A549 (cell line): ENCODE results near the gene GRID1. TPM values are rescaled to one million over a fixed set of nuclear protein-coding genes. Genes with fewer than 3 reads are reported as not detected.

Experiments
- ATAC-seq, 2 experiments: fragments of 200-7000 bp in 1 of 2; fragments of >200 bp in 1 of 2; cut with Nextera tagmentation in 1 of 2; cut with Tn5 transposase in 1 of 2; 3 replicates each; pipeline versions ENCODE4 v1.8.0 to v1.9.1; 2018 to 2020; ENCODE audit warnings: mild to moderate bottlenecking in 1 of 2, moderate library complexity in 1 of 2
- CTCF ChIA-PET: fragments of 300-600 bp; sonication (Branson Sonifier 250); formaldehyde crosslinking; extraction: SDS; loops from one replicate; lab custom pipeline; 2021; ENCODE audit warnings: antibody characterized with exemption, inconsistent platforms; lab: Yijun Ruan, JAX
- POLR2A ChIA-PET: fragments of 350-600 bp; formaldehyde crosslinking; extraction: SDS; loops from one replicate; lab custom pipeline; 2021; ENCODE audit warnings: antibody characterized with exemption, inconsistent platforms; lab: Yijun Ruan, JAX
- DNase-seq, 2 experiments: peaks; one replicate each; pipeline versions ENCODE4 v3.0.0 to v3.0.0-alpha.2; 2011 to 2016; ENCODE audit warnings: low read depth in 1 of 2, low spot score in 1 of 2
- FAIRE-seq: peaks from 2 replicates; lab custom pipeline; 2011; peaks lifted over from hg19 to GRCh38; lab: Jason Lieb, UNC
- H3K27ac ChIP-seq, 2 experiments: fragments of >200 bp; sonication (Bioruptor Twin); formaldehyde crosslinking; 3 replicates each; pipeline ENCODE4 v1.5.1; 2016 to 2017
- H3K4me1 ChIP-seq: fragments of >200 bp; sonication (Bioruptor Twin); formaldehyde crosslinking; 3 replicates; pipeline ENCODE4 v1.6.1; 2016
- H3K4me2 ChIP-seq: fragments of >200 bp; sonication (Bioruptor Twin); formaldehyde crosslinking; 3 replicates; pipeline ENCODE4 v1.6.1; 2016
- H3K4me3 ChIP-seq: fragments of >200 bp; sonication (Bioruptor Twin); formaldehyde crosslinking; 3 replicates; pipeline ENCODE4 v1.5.1; 2016
- H3K9me3 ChIP-seq: fragments of >200 bp; sonication (Bioruptor Twin); formaldehyde crosslinking; 3 replicates; pipeline ENCODE4 v1.6.1; 2016
- CBX2 ChIP-seq: fragments of 200-600 bp; sonication (generic); IDR thresholded peaks from 2 replicates; pipeline ENCODE4 v1.6.1; 2016; ENCODE audit warnings: low read depth, mild to moderate bottlenecking, borderline replicate concordance
- CBX8 ChIP-seq: fragments of 200-600 bp; sonication (generic); IDR thresholded peaks from 2 replicates; pipeline ENCODE4 v1.6.1; 2016
- CHD4 ChIP-seq: fragments of 200-600 bp; sonication (generic); IDR thresholded peaks from 2 replicates; pipeline ENCODE4 v1.6.1; 2016; ENCODE audit warnings: antibody characterized with exemption, mild to moderate bottlenecking, borderline replicate concordance
- EHF ChIP-seq: fragments of 250-450 bp; sonication (Bioruptor Pico); IDR thresholded peaks from 2 replicates; pipeline ENCODE4 v1.5.0; 2020; ENCODE audit warnings: mild to moderate bottlenecking
- EHMT2 ChIP-seq: fragments of 200-600 bp; sonication (generic); IDR thresholded peaks from 2 replicates; pipeline ENCODE4 v1.6.1; 2016; ENCODE audit warnings: antibody characterized with exemption, low read depth, mild to moderate bottlenecking, moderate library complexity
- ESRRA ChIP-seq: fragments of 150-350 bp; IDR thresholded peaks from 2 replicates; pipeline ENCODE4 v1.6.1; 2014; ENCODE audit warnings: mild to moderate bottlenecking, low read length, borderline replicate concordance
- FOXS1 ChIP-seq: fragments of 250-450 bp; sonication (Bioruptor Pico); IDR thresholded peaks from 2 replicates; pipeline ENCODE4 v1.5.0; 2020; ENCODE audit warnings: mild to moderate bottlenecking, moderate library complexity
- HDAC2 ChIP-seq: fragments of 200-600 bp; sonication (generic); IDR thresholded peaks from 2 replicates; pipeline ENCODE4 v1.6.1; 2016
- HEYL ChIP-seq: fragments of 250-450 bp; sonication (Bioruptor Pico); IDR thresholded peaks from 2 replicates; pipeline ENCODE4 v1.8.0; 2021; ENCODE audit warnings: mild to moderate bottlenecking, moderate library complexity
- HOXA7 ChIP-seq: fragments of 250-450 bp; sonication (Bioruptor Pico); IDR thresholded peaks from 2 replicates; pipeline ENCODE4 v1.5.0; 2020; ENCODE audit warnings: mild to moderate bottlenecking, moderate library complexity
- HOXB13 ChIP-seq: fragments of 250-450 bp; sonication (Bioruptor Pico); IDR thresholded peaks from 2 replicates; pipeline ENCODE4 v1.5.0; 2020; ENCODE audit warnings: low read depth, mild to moderate bottlenecking, moderate library complexity
- MAFK ChIP-seq: fragments of 450-650 bp; IDR thresholded peaks from 2 replicates; pipeline ENCODE4 v1.6.1; 2014; ENCODE audit not compliant: partially characterized antibody
- MYC ChIP-seq: IDR thresholded peaks from 2 replicates; pipeline ENCODE4 v1.6.1; 2012; ENCODE audit warnings: mild to moderate bottlenecking, inconsistent platforms, low read length, improper control_type of control experiment, borderline replicate concordance
- NFE2L2 ChIP-seq: fragments of 150-350 bp; conservative IDR thresholded peaks from 2 replicates; pipeline ENCODE4 v1.6.1; 2014; ENCODE audit warnings: low read length
- PHF8 ChIP-seq: fragments of 200-600 bp; sonication (generic); IDR thresholded peaks from 2 replicates; pipeline ENCODE4 v1.6.1; 2016; ENCODE audit warnings: low read depth, mild to moderate bottlenecking, antibody characterized with exemption, moderate library complexity, borderline replicate concordance
- RNF2 ChIP-seq: fragments of 200-600 bp; sonication (generic); IDR thresholded peaks from 2 replicates; pipeline ENCODE4 v1.6.1; 2016; ENCODE audit warnings: low read depth, mild to moderate bottlenecking, antibody characterized with exemption, moderate library complexity, borderline replicate concordance
- SREBF2 ChIP-seq: fragments of 450-650 bp; IDR thresholded peaks from 2 replicates; pipeline ENCODE4 v1.6.1; 2014; ENCODE audit warnings: mild to moderate bottlenecking, moderate library complexity
- WGBS: methylation state at CpG from one replicate; pipeline ENCODE4 v1.1.6; 2017; ENCODE audit errors: missing lambda C conversion rate; 5-methylcytosine and 5-hydroxymethylcytosine counted together
- polyA plus RNA-seq, 4 experiments: library from polyadenylated mRNA; depleted of rRNA in 3 of 4; stranded (reverse); fragments of >200 nt; fragmentation: RNase III in 1 of 4; extraction: RNeasy Plus Mini Kit Qiagen cat#74134 plus additional on column Dnase treatment in 1 of 4; gene quantifications; 2 replicates in 3 of 4; 3 replicates in 1 of 4; pipeline ENCODE4 v1.2.3, GENCODE V29; 2011 to 2017
- TF ChIP-seq, protein P1 (sequence below): fragments of >200 bp; sonication (Bioruptor Twin); formaldehyde crosslinking; IDR thresholded peaks from 2 replicates; pipeline ENCODE4 v1.6.1; 2016
- TF ChIP-seq, protein P2 (sequence below): fragments of 150-350 bp; IDR thresholded peaks from 2 replicates; pipeline ENCODE4 v1.6.1; 2014; ENCODE audit warnings: low read depth, mild to moderate bottlenecking, low read length
- TF ChIP-seq, protein P3 (sequence below): fragments of >200 bp; sonication (Bioruptor Twin); formaldehyde crosslinking; IDR thresholded peaks from 3 replicates; pipeline ENCODE4 v1.5.1; 2016
- TF ChIP-seq, protein P4 (sequence below): IDR thresholded peaks from 2 replicates; pipeline ENCODE4 v1.6.1; 2012
- TF ChIP-seq, protein P5 (sequence below): fragments of 250-450 bp; sonication (Bioruptor Pico); IDR thresholded peaks from 2 replicates; pipeline ENCODE4 v1.5.0; 2021; ENCODE audit warnings: mild to moderate bottlenecking, moderate library complexity, borderline replicate concordance
- TF ChIP-seq, protein P6 (sequence below): IDR thresholded peaks from 2 replicates; pipeline ENCODE4 v1.6.1; 2012

The GRID1 gene
- polyA plus RNA-seq, 2 of the 4 experiments (the other 2 are of a cell fraction), result 0.14 to 0.30 TPM

DNA sequence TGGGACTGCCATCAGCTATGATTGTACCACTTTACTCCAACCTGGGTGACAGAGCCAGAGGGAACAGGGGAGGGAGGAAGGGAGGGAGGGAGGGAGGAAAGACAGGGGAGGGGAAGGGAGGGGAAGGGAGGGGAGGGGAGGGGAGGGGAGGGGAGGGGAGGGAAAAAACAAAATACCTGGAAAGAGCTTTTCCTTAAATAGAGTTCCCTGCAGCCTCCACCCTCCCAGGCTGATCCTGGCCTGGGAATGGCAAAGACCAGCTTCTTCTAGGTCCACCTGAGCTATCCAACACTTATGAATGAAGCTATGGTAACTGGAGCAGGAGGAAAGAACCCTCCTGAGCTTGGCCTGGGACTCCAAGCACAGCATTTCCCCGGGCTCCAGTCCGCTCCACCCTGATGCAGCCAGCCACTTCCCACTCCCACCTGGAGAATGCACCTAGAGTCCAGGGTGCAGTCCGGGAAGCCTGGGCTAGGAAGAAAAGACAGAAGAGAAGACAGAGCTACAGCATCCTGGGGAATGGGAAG, 66.1 kb downstream of the GRID1 start:
- no peak for ATAC-seq
- WGBS, result 6% methylated on average over 3 of the region's 3 CpGs
- Histone ChIP-seq H3K4me3 (no peak overlapping the region), H3K4me1 (no peaks in the 10 kb centered on the region), H3K9me3 (no peaks in the 10 kb centered on the region), H3K27ac (no peak overlapping the region), H3K4me2 (no peak overlapping the region)
- CTCF ChIA-PET, result interaction anchor here (1.0 to 1.2 kb wide), 2 partner anchors 10 to 12 kb away, joined by 3 read pairs; no protein-coding TSS in a partner anchor
- FAIRE-seq, result no peak
- no peak for DNase-seq
- POLR2A ChIA-PET, result no interaction called here
- TF ChIP-seq, protein P1, sequence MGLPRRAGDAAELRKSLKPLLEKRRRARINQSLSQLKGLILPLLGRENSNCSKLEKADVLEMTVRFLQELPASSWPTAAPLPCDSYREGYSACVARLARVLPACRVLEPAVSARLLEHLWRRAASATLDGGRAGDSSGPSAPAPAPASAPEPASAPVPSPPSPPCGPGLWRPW, result no peak
- TF ChIP-seq, protein P2, sequence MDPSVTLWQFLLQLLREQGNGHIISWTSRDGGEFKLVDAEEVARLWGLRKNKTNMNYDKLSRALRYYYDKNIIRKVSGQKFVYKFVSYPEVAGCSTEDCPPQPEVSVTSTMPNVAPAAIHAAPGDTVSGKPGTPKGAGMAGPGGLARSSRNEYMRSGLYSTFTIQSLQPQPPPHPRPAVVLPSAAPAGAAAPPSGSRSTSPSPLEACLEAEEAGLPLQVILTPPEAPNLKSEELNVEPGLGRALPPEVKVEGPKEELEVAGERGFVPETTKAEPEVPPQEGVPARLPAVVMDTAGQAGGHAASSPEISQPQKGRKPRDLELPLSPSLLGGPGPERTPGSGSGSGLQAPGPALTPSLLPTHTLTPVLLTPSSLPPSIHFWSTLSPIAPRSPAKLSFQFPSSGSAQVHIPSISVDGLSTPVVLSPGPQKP, result no peak
- TF ChIP-seq MYC, result no peak

DNA sequence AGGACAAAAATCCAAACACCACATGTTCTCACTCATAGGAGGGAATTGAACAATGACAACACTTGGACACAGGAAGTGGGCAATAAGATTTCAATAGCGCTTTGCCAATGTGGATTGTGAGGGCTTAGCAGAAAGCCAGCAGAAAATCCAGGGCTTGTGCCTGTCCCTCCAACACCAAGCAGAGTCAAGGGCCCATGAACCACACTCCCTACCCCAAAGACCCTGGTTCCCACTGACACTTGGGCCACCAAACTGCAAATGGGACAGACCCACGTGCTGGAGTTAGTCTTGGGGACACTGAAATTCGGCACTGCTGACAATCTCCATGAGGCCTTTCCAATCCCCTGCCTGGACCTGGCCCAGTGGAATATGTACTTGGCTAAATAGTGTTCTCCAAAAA, 67.0 kb downstream of the GRID1 start:
- ATAC-seq, result no peak
- Histone ChIP-seq H3K4me2 (no peak overlapping the region), H3K4me3 (no peak overlapping the region), H3K4me1 (no peaks in the 10 kb centered on the region), H3K9me3 (no peaks in the 10 kb centered on the region), H3K27ac (no peak overlapping the region)
- ChIA-PET CTCF (interaction anchor here (1.0 kb wide), 1 partner anchor 11 kb away, joined by 3 read pairs; no protein-coding TSS in a partner anchor), POLR2A (no interaction called here)
- no peak for FAIRE-seq
- DNase-seq, result no peak
- WGBS, result 36% methylated on average over 3 of the region's 3 CpGs
- TF ChIP-seq EHF (no peak), NFE2L2 (no peak), SREBF2 (no peak), HEYL (CRISPR knock-in tag) (no peak), MAFK (no peak), RNF2 (no peak), HDAC2 (no peak), CBX2 (no peak), EHMT2 (no peak), FOXS1 (CRISPR knock-in tag) (no peak), HOXB13 (CRISPR knock-in tag) (no peak), PHF8 (no peak), ESRRA (no peak), CBX8 (no peak), HOXA7 (no peak), CHD4 (no peak)
- TF ChIP-seq, protein P3, sequence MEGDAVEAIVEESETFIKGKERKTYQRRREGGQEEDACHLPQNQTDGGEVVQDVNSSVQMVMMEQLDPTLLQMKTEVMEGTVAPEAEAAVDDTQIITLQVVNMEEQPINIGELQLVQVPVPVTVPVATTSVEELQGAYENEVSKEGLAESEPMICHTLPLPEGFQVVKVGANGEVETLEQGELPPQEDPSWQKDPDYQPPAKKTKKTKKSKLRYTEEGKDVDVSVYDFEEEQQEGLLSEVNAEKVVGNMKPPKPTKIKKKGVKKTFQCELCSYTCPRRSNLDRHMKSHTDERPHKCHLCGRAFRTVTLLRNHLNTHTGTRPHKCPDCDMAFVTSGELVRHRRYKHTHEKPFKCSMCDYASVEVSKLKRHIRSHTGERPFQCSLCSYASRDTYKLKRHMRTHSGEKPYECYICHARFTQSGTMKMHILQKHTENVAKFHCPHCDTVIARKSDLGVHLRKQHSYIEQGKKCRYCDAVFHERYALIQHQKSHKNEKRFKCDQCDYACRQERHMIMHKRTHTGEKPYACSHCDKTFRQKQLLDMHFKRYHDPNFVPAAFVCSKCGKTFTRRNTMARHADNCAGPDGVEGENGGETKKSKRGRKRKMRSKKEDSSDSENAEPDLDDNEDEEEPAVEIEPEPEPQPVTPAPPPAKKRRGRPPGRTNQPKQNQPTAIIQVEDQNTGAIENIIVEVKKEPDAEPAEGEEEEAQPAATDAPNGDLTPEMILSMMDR, result no peak
- TF ChIP-seq, protein P4, sequence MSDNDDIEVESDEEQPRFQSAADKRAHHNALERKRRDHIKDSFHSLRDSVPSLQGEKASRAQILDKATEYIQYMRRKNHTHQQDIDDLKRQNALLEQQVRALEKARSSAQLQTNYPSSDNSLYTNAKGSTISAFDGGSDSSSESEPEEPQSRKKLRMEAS, result no peak
- TF ChIP-seq, protein P5, sequence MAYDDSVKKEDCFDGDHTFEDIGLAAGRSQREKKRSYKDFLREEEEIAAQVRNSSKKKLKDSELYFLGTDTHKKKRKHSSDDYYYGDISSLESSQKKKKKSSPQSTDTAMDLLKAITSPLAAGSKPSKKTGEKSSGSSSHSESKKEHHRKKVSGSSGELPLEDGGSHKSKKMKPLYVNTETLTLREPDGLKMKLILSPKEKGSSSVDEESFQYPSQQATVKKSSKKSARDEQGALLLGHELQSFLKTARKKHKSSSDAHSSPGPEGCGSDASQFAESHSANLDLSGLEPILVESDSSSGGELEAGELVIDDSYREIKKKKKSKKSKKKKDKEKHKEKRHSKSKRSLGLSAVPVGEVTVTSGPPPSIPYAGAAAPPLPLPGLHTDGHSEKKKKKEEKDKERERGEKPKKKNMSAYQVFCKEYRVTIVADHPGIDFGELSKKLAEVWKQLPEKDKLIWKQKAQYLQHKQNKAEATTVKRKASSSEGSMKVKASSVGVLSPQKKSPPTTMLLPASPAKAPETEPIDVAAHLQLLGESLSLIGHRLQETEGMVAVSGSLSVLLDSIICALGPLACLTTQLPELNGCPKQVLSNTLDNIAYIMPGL (CRISPR knock-in tag), result no peak
- TF ChIP-seq, protein P6, sequence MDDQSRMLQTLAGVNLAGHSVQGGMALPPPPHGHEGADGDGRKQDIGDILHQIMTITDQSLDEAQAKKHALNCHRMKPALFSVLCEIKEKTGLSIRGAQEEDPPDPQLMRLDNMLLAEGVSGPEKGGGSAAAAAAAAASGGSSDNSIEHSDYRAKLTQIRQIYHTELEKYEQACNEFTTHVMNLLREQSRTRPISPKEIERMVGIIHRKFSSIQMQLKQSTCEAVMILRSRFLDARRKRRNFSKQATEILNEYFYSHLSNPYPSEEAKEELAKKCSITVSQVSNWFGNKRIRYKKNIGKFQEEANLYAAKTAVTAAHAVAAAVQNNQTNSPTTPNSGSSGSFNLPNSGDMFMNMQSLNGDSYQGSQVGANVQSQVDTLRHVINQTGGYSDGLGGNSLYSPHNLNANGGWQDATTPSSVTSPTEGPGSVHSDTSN, result no peak
